SH-SY5Y (cell line): ENCODE results near the gene S100A11.

Experiments used
- GATA2 ChIP-seq: IDR thresholded peaks from 2 replicates; pipeline ENCODE4 v1.6.1; 2011; ENCODE audit warnings: mild to moderate bottlenecking, low read depth, low read length
- GATA3 ChIP-seq: IDR thresholded peaks from 2 replicates; pipeline ENCODE4 v1.6.1; 2011; ENCODE audit warnings: low read depth, mild to moderate bottlenecking, low read length, moderate library complexity

DNA sequence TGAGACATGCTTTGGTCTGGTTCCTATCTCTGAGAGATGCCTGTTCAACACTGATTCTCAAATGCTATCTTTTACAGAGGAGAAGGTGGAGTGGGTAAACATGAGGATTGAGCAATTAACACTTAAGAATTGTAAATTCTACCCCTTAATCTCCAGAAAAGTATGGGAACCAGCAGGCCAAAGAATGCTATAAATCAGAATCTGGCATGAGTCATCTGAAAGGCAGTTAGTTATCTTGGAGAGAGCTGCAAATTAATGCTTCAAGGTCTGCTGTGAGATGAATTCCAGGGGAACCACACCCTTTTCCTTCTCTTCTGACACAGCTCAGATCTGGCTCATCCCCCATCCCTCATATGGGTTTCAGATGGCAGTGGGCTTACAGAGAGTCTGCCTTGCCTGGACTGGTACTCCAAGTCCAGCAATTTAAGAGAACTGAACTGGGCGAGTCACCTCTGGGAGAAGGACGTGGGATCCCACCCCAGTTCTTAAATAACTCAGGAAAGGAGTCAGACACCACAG lies 48.3 kb downstream of the S100A11 start:
- TF ChIP-seq GATA2 (no peak), GATA3 (no peak)
